ENCODE results near the gene APBB2. TPM values are rescaled to one million over a fixed set of nuclear protein-coding genes. Genes with fewer than 3 reads are reported as not detected.

APBB2 gene
- 14.4 and 18.5 TPM in 2 replicates for total RNA-seq (2014; rRNA removed; shearing (Covaris generic))

DNA sequence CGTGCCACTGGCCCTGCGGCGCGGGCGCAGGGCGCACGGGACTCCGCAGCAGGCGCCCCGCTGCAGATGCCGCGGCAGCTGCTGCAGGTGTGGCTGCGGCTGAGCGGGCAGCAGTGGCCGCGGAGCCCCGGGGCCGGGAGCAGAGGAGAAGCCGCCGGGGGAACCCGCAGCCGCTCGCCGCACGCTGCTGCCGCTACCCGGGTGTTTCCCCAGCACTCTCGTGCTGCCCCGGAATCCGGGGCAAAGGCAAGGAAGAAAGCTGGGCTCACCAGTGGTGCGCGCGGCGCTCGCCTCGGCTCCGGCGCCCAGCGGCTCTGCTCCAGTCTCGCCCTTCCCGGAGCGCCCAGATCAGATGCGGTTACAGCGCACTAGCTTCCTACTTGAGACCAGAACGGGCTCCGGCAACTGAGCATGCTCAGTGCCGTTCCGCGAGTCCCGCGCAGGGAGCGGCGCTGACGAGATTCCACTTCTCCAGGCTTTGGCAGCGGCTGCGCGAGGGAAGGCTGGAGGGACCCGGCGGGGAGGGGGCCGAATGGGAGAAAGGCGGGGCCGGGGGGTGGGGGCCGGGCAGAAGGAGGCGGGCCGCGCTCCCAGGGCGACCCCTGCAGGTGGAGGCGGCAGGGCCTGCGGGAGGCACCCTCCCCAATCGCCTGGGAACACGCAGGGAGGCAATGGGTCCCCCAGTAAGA, at the start of gene APBB2:
Gene APBB2, minus strand, starts transcription at position 407 of the 689 bp plus-strand sequence. CDS start 181,288 bp downstream, outside the sequence.
- DNase-seq (ENCODE audit: low spot score), result peak; percentile 93

DNA sequence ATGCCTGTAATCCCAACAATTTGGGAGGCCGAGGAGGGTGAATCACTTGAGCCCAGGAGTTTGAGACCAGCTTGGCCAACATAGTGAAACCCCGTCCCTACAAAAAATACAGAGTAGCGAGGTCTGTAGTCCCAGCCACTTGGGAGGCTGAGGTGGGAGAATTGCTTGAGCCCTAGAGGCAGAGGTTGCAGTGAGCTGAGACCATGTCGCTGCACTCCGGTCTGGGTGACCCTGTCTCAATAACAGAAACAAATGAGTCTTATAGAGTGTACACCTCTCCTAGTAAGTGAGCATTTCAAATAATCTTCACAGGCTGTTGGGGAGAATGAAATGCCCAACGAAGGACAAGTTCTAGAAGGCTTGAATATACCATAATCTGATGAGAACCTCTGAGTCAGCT, 47.9 kb upstream of the APBB2 start:
- DNase-seq (ENCODE audit: low spot score), result no peak

DNA sequence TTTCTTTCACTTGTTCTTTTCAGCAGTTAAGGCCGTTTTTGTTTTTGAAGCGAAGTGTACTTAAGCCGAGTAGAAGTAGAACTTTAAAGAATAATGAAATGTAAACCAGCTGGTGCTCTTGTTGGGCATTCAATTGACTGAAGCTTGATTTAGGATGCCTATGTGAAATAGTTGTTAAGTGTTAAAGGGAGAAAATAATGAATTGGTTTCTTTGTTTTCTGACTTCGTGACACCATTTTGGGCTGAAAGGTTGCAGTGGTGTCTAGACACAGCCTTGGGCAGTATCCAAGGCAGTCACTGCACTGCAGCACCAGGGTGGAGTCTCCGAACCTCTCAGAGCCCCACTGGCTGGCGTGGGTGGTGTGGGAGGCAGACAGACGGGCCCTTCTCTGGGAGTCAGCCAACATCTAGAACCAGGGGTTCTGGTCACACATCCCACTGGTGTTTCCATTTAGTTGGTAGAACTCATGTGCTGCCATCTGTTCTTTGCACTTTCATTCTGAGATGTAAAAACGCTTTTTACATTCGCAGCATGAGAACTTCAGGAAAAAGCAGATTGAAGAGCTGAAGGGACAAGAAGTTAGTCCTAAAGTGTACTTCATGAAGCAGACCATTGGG, 45.9 kb upstream of the APBB2 start:
- DNase-seq (ENCODE audit: low spot score), result no peak

DNA sequence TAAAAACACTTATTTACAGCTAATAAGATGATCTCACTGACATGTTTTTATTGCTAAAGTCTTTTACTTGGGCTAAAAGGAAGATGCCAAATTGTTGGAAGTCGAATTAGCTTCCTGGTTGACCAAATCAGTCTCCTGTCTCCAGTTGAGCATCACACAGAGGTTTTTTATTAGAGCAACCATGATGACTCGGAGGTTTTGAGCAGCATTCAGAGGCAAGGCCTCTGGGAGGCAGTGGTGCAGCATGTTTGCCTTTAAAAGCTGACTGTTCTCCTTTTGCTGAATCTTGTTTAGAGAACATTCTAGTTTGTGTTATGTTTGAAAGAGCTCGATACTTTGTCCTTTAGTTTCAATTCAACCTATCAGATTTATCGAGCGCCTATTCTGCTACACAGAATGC, 44.4 kb upstream of the APBB2 start:
- DNase-seq (ENCODE audit: low spot score), result peak; percentile 63

DNA sequence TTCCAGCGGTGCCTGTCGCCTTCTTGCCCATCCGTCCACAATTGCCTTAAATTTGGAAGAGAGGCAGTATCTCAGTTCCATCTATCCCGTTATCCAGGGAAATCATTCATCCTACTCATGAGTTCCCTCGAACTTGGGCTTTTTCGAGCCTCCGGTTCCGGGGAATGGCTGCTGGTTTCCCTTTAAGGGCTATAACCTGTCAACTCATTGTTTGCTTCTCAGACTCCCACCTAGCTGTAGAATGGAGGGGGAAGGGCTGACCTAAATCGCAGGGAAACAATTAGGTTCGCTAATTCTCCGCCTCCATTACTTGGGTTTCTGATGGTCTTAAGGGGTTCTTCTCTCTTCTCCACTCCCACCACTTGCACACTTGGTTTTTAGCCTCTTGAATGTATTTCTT, 43.6 kb upstream of the APBB2 start:
- no peak for DNase-seq (ENCODE audit: low spot score)

DNA sequence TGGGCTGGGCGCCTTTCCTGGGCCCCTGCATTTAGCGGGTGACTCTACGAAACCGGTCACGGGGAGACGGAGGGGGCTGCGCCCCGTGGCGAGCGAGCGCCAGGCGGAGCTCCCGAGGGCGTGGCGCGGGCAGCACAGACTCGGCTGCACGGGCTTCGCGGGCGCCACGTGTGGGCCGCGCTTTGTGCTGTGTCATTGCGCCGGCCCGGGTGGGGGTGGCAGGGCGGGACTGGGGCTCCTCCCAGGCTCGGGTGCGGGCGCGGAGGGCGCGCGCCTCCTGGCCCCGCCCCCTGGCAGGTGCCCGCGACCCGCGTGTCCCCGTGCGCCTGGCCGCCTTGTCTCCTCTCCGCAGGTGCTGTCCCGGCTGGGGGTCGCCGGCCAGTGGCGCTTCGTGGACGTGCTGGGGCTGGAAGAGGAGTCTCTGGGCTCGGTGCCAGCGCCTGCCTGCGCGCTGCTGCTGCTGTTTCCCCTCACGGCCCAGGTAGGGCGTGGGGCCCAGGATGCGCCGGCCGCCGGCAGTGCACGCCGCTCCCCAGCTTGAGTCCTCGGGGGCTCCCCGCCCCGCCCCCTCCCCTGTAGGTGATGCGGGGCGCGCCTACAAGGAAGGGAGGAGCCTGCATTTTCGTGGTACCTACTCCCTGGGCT, 43.0 kb upstream of the APBB2 start:
- DNase-seq (ENCODE audit: low spot score), result no peak

DNA sequence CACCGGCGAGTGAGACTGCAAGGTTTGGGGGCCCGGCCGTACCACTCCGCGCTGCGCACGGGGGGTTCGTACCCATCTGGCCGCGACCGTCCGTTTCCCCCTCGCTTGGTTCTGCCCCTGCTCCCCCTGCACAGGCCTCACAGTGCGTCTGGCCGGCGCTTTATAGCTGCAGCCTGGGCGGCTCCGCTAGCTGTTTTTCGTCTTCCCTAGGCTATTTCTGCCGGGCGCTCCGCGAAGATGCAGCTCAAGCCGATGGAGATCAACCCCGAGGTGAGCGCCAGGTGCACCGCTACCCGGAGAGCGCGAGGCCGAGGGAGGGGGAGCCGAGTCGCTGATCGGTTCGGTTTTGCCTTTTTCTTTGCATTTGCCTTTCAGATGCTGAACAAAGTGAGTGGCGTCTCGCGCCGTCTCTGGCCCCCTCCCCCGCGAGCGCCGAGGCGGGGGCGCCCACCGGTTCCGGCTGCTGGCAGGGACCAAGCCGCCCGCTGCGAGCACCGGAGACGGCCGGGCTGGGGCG, 42.5 kb upstream of the APBB2 start, which contains the start of gene UCHL1:
Gene UCHL1, plus strand, starts transcription at position 189 of the 517 bp plus-strand sequence. Its CDS starts 49 bp downstream, at position 238.
- no peak for DNase-seq (ENCODE audit: low spot score)

DNA sequence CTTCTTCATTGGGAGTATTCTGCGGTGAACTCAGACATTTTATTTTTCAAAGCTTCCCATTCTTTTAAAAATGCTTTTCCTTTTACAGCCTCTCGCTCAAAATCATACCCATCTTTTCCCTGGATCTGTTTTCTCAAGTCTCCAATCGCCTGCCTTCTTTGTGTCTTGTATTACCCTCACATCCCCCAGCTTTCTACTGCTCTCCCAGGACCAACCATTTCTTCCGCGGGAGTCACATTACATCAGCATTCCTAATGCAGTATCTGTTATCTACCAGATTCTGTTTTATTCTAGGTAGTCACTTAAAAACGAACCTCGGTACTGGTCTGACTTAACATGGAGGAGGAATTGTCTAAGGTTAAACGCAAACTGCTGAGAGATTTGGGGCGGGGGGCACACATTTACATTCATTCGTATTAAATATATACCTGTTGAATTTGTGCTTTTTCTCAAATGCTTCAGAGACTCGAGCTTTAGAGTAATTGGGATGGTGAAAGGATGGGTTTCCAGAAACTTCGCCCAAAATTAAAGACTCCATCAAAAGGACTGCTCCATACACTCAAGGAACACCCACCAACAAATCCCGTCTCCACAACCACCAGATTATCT, 41.9 kb upstream of the APBB2 start:
- no peak for DNase-seq (ENCODE audit: low spot score)

DNA sequence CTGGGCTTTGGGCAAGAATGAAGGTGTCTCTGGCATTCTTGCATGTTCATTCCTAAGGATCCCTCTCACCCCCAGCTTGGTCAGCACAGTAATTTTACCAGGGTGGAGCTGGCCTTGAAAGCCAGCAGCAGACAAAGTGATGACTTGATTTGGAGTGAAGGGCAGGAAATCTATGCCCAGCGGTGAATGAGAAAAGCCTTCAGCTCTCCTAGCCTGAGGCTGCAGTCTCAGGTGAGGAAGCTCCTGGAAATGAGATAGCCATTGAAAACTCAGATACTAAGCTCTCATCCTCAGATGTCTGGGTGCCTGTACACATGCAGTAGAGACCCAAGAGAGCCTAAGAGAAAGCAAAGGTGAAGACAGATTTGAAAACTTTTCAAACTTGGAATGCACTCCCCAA, 31.6 kb upstream of the APBB2 start:
- DNase-seq (ENCODE audit: low spot score), result no peak

DNA sequence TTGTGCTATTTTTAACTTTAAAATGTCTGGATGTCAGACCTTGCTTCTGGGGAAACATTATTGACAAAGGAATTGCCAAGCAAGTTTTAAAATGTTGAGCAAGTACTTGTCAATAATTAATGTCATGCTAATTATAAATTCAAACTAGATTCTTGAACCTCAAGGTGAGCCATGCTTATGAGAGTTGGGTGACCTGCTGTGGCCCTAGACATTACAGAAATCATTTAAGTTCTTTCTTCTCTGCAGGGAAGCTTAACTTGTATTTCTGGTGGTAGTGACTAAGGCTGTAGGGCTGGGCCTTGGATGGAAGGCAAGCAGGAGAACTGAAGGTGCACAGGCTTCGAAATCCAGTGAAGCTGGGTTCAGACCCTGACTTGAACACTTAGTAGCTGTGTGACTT, 27.6 kb upstream of the APBB2 start:
- no peak for DNase-seq (ENCODE audit: low spot score)

DNA sequence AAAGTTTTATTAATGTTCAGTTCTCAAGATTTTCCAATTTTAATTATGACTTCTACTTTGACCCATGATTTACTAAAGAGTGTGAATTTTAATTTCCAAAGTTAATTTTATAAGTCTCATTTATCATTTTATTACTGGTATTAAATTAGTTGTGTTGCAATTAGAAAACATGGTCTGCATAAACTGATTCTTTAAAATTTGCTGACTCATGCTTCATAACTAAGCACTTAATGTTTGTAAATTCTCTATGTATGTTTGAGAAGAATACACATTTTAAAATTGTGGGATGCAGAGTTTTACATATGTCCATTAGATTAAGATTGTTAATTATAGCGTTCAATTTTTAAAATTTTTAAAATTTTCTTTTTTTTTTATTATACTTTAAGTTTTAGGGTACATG, 22.2 kb upstream of the APBB2 start:
- DNase-seq (ENCODE audit: low spot score), result no peak

DNA sequence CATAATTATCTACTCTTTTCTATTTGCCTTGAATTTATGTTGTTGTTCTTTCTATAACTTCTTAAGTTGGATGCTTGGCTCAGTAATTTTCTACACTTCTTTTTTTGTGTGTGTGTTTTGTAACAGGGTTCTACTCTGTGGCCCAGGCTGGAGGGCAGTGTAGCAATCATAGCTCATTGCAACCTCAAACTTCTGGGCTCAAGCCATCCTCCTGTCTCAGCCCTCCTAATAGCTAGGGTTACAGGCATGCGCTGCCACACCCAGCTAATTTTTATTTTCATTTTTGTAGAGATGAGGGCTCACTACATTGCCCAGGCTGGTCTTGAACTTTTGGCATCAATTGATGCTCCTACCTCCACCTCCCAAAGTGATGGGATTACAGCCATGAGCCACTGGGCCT, 21.7 kb upstream of the APBB2 start:
- no peak for DNase-seq (ENCODE audit: low spot score)

DNA sequence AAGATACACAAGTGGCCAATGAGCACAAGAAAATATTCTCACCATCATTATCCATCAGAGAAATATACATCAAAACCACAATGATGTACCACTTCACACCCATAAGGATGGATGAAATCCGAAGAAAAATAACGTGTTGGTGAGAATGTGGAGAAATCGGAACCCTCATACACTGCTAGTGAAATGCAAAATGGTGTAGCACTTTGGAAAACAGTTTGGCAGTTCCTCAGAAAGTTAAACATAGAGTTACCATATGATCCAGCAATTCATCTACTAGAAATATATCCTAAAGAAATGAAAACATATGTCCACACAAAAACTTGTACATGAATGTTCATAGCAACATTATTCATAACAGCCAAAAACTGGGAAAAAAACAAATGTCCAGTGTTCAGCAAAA, 18.5 kb upstream of the APBB2 start:
- no peak for DNase-seq (ENCODE audit: low spot score)

DNA sequence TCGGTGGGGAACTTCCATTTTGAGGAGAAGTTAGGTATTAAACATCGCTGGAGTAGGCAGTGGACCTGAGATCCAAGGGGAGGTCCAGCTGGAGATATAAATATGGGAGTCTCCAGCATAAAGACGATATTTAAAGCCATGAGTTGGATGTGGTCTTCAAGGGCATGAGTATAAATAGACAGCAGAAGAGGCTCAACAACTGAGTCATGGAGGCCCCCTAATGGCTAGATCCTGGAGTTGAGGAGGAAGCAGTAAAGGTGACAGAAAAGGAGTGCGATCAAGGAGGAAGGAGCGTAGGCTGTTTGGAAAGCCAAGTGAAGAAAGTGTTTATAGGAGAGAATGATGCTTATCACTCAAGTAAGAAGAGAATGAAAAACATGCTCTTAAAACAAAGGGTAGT, 18.1 kb upstream of the APBB2 start:
- DNase-seq (ENCODE audit: low spot score), result no peak

DNA sequence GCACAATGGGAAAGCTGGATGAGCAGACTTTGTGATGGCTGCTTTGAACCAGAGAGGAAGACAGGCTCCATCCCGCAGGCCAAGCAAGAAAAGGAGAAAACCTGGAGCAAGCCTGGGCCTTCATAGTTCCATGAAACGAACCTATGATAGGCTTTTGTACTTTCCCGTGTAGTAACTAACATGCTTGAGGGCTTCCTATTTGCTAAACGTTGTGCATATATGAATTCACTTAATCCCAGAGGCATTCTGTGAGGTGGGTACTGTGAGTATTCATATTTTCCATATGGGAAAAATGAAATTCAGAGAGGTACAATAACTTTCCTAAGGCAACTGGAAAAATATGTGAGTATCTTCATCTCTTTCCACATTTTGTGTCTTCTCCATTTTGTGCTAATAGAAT, 13.6 kb upstream of the APBB2 start:
- DNase-seq (ENCODE audit: low spot score), result no peak

DNA sequence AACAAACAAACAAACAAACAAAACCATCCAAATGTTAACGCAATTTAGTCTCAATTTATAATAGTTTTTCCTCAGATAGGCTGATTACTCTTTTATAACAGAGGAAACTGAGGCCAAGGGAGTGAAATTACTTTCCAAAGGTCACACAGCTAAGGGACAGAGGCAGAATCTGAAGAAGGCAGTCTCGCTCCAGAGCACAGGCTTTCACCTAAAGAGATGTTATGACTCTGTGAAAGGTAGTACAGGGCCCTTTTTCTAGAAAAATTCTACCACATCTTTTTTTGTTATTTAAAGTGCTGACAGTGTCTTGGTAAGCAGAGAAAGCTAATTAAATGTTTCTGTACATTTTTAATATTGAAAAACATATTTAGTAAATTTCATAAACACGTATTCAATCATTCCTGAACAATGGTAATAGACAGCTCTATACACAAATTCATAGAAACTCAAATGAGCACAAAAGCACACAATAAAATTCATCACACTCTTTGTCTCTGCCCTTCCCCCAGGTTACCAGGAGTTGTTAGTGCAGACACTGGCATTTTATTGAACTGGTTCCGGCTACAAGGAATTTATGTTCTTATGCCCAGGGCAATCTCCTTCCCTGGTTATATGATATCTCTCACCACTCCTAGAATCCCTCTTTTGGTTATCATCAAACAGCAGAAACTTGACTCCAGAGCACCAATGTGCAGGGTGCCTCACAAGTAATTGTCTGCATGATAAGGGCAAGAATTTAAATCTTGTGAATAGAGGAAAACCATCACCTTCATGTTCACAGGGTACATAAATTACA, 7.7 kb upstream of the APBB2 start:
- DNase-seq (ENCODE audit: low spot score), result no peak

DNA sequence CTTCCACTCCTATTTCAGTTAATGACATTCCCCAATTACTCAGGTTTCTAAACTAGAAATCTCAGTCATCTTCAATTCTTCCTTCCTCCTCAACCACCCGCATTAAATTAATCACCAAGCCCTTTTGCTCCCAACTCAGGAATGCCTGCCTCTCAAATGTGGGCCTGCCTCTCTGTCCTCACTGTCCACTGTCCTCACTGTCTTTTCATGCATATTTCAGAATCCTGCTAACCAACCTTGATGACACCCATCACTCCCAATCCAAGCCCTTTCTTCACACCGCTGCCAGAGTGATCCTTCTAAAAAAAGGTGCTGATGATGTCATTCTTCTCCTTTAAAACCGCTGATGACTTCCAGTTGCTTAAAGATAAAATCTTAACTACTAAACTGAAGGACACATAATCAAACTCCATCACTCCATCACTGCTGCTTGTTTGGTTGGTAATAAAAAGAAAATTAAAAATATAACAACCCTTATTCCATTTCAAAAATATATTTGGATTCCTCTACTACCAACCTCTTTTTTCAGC, 5.1 kb upstream of the APBB2 start:
- no peak for DNase-seq (ENCODE audit: low spot score)

DNA sequence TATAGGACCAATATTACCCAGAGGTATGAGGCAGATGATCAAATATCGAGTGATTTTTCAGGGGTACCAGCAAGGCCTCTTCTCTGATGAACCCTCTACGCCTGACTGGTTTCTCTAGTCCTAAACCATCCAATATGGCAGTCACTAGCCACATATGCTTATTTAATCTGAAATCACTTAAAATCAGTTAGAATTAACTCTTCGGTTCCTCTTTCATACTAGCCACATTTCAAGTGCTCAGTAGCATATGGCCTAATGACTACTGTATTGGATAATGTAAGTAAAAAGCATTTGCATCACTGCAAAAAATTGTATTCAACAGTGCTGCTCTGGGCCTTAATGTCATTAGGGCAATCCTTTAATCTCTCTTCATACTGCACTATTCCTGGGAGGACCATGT, 4.4 kb upstream of the APBB2 start:
- no peak for DNase-seq (ENCODE audit: low spot score)

DNA sequence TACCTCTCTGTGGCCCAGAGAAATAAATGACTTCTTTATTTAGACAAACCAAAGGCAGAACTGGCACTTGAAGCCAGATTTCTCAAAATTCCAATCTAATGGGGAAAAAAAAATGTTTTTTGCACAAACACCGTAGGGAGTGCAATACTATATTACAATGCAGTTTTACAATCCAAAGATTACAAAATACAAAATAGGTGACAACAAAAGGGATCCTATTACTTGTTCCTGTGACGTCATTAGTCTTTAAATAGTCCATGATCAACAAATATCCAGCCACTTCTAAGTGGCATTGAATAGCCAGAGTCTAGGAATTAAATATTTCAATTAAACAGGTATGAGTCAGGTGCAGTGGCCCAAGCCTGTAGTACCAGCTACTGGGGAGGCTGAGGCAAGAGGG, 3.0 kb upstream of the APBB2 start:
- DNase-seq (ENCODE audit: low spot score), result no peak

DNA sequence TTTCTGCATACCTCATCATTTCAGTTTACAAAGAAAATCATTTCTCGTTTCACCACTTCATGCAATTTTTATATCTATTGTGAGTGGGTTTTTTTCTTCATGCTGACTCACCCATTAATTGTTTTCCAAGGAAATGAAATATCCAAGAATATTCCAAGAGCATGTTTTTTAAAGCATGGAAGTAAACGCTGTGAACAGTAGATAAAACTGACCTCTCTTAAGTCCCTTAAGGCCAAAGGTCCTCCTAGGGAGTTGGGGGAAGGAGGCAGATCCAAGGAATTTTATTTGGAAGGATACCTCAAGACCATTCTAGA, 2.6 kb upstream of the APBB2 start:
- DNase-seq (ENCODE audit: low spot score), result no peak

DNA sequence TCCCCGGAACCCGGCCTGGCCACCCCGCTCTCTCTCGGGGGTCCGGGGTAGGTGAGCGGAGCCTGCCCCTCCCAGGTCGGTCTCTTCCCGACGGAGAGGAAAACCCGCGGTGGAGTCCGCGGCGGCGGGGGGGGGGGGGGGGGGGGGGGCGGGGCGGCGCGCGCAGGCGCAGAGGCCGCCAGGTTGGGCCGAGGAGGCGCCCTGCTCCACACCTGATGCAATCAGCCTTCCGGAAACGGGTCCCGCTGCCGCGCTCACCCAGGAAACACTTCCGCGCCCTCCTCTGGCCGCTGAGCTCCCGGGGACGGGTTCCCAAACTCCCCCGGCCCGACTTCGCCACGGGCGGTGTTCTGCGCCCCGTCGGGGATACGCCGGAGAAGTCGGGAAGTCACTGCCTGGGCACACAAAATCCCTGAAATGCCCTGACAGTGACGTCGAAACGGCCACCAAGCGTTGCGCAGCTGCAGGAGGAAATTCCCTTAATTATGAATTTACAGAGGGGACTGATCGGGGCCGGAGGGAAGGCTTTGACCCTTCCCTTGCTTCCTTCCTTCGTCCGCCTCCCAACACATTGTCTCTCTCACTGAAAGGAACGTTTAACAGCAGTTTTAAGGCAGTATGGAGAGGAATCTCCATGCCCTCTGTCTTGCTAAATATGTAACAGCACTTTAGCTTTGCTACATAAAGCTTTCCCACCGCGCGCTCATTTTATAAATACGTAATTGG, 2.1 kb upstream of the APBB2 start:
- peak; percentile 89 for DNase-seq (ENCODE audit: low spot score)

All from HT-29 (cell line).